PC-9 (cell line): ENCODE results near the gene NBDY.
"Not testable (repeated sequence)": the region's sequence is repeated elsewhere in the genome, so short reads cannot be mapped to it uniquely, and the experiment has no call there.

Experiments
- CTCF ChIP-seq: fragments of 200-600 bp; sonication (generic); conservative IDR thresholded peaks from 2 replicates; pipeline ENCODE4 v1.6.1; 2017; ENCODE audit warnings: mixed run types, antibody characterized with exemption, mild to moderate bottlenecking, moderate library complexity
- EZH2 ChIP-seq: fragments of 200-600 bp; sonication (generic); IDR thresholded peaks from 2 replicates; pipeline ENCODE4 v1.8.0; 2017; ENCODE audit warnings: antibody characterized with exemption, low read depth

GRCh38 chrX:56760410-56761124, 31.5 kb downstream of the NBDY start:
- TF ChIP-seq CTCF, EZH2: not testable (repeated sequence)
